HEK293 (cell line): ENCODE data around the gene UBQLN1.
"Not testable (repeated sequence)": the region's sequence is repeated elsewhere in the genome, so short reads cannot be mapped to it uniquely, and the experiment has no call there.

Experiments used
- CTCF ChIA-PET: fragments of 350-600 bp; formaldehyde crosslinking; extraction: SDS; loops from one replicate; lab custom pipeline; 2021; ENCODE audit warnings: antibody characterized with exemption; lab: Yijun Ruan, JAX
- POLR2A ChIA-PET: fragments of 300-600 bp; formaldehyde crosslinking; extraction: SDS; loops from one replicate; lab custom pipeline; 2020; ENCODE audit warnings: antibody characterized with exemption, inconsistent platforms; lab: Yijun Ruan, JAX
- H3K27ac ChIP-seq: fragments of 200-500 bp; sonication (Bioruptor generic); 2 replicates; pipeline ENCODE4 v1.5.1; 2014; ENCODE audit warnings: low read depth, low read length, control low read depth, inconsistent platforms; ENCODE audit errors: extremely low read depth
- H3K36me3 ChIP-seq, 2 experiments: fragments of 200-500 bp in 1 of 2; sonication (Bioruptor generic) in 1 of 2; 1 replicate in 1 of 2; 2 replicates in 1 of 2; pipeline ENCODE4 v1.5.1; 2014 to 2017; ENCODE audit warnings: inconsistent platforms in 2 of 2, low read length in 2 of 2; ENCODE audit not compliant: control insufficient read depth in 2 of 2, insufficient read depth in 1 of 2
- H3K4me1 ChIP-seq: fragments of 200-500 bp; sonication (Bioruptor generic); 2 replicates; pipeline ENCODE4 v1.5.1; 2014; ENCODE audit warnings: mild to moderate bottlenecking, low read length, inconsistent platforms; ENCODE audit not compliant: control insufficient read depth, insufficient read depth
- H3K4me3 ChIP-seq: 2 replicates; pipeline ENCODE4 v1.5.1; 2011; ENCODE audit warnings: low read depth, mild to moderate bottlenecking, control low read depth, low read length, moderate library complexity
- H3K9me3 ChIP-seq: fragments of 200-500 bp; sonication (Bioruptor generic); 2 replicates; pipeline ENCODE4 v1.5.1; 2014; ENCODE audit warnings: low read depth, low read length, inconsistent platforms; ENCODE audit not compliant: control insufficient read depth, insufficient read depth
- BCL11A ChIP-seq: fragments of 450-650 bp; formaldehyde crosslinking; IDR thresholded peaks from 2 replicates; pipeline ENCODE4 v1.5.1; 2016; ENCODE audit warnings: low read depth, missing biosample characterization, missing genetic modification characterization
- EGR2 ChIP-seq: fragments of 450-650 bp; formaldehyde crosslinking; IDR thresholded peaks from 2 replicates; pipeline ENCODE4 v1.5.1; 2016; ENCODE audit warnings: low read depth, missing biosample characterization, missing genetic modification characterization
- GLIS1 ChIP-seq: fragments of 450-650 bp; formaldehyde crosslinking; IDR thresholded peaks from 2 replicates; pipeline ENCODE4 v1.5.1; 2016; ENCODE audit warnings: missing biosample characterization, missing genetic modification characterization
- HOXC10 ChIP-seq: sonication (generic); formaldehyde crosslinking; IDR thresholded peaks from 2 replicates; pipeline ENCODE4 v1.8.1; 2023; ENCODE audit warnings: mild to moderate bottlenecking, missing genetic modification reagents
- KLF8 ChIP-seq: fragments of 450-650 bp; formaldehyde crosslinking; IDR thresholded peaks from 2 replicates; pipeline ENCODE4 v1.5.1; 2016; ENCODE audit warnings: missing biosample characterization, missing genetic modification characterization
- SETDB1 ChIP-seq: IDR thresholded peaks from one replicate; pipeline ENCODE4 v1.6.1; 2017; ENCODE audit warnings: mild to moderate bottlenecking, low read length, moderate library complexity, mixed read lengths; ENCODE audit not compliant: insufficient read length
- ZFP69B ChIP-seq: fragments of 450-650 bp; formaldehyde crosslinking; IDR thresholded peaks from 2 replicates; pipeline ENCODE4 v1.5.1; 2016; ENCODE audit warnings: missing biosample characterization, missing genetic modification characterization
- ZNF10 ChIP-seq: fragments of 450-650 bp; formaldehyde crosslinking; IDR thresholded peaks from 2 replicates; pipeline ENCODE4 v1.5.1; 2017; ENCODE audit warnings: missing biosample characterization, missing genetic modification characterization
- ZNF112 ChIP-seq: fragments of 450-650 bp; formaldehyde crosslinking; IDR thresholded peaks from 2 replicates; pipeline ENCODE4 v1.5.0; 2017; ENCODE audit warnings: missing biosample characterization, missing genetic modification characterization
- ZNF214 ChIP-seq: fragments of 450-650 bp; formaldehyde crosslinking; IDR thresholded peaks from 2 replicates; pipeline ENCODE4 v1.5.1; 2017; ENCODE audit warnings: missing biosample characterization, mild to moderate bottlenecking, missing genetic modification characterization, borderline replicate concordance
- ZNF341 ChIP-seq: fragments of 450-650 bp; formaldehyde crosslinking; IDR thresholded peaks from 2 replicates; pipeline ENCODE4; 2016; ENCODE audit warnings: low read depth, missing biosample characterization, missing genetic modification characterization
- ZNF354C ChIP-seq: fragments of 450-650 bp; formaldehyde crosslinking; IDR thresholded peaks from 2 replicates; pipeline ENCODE4 v1.5.1; 2016; ENCODE audit warnings: missing biosample characterization, missing genetic modification characterization, low read depth, borderline replicate concordance
- ZNF394 ChIP-seq: fragments of 450-650 bp; formaldehyde crosslinking; IDR thresholded peaks from 2 replicates; pipeline ENCODE4 v1.5.1; 2016; ENCODE audit warnings: missing biosample characterization, missing genetic modification characterization, mild to moderate bottlenecking, moderate library complexity, borderline replicate concordance
- ZNF426 ChIP-seq: fragments of 450-650 bp; formaldehyde crosslinking; IDR thresholded peaks from 2 replicates; pipeline ENCODE4 v1.5.1; 2017; ENCODE audit warnings: missing biosample characterization, missing genetic modification characterization, mild to moderate bottlenecking, inconsistent platforms, moderate library complexity
- ZNF449 ChIP-seq: fragments of 450-650 bp; formaldehyde crosslinking; IDR thresholded peaks from 2 replicates; pipeline ENCODE4 v1.5.1; 2017; ENCODE audit warnings: missing biosample characterization, mild to moderate bottlenecking, missing genetic modification characterization, moderate library complexity
- ZNF488 ChIP-seq: fragments of 450-650 bp; formaldehyde crosslinking; IDR thresholded peaks from 2 replicates; pipeline ENCODE4 v1.5.1; 2016; ENCODE audit warnings: missing biosample characterization, missing genetic modification characterization
- ZNF530 ChIP-seq: fragments of 450-650 bp; formaldehyde crosslinking; IDR thresholded peaks from 2 replicates; pipeline ENCODE4 v1.5.1; 2016; ENCODE audit warnings: low read depth, missing biosample characterization, missing genetic modification characterization
- ZNF558 ChIP-seq: fragments of 450-650 bp; formaldehyde crosslinking; IDR thresholded peaks from 2 replicates; pipeline ENCODE4 v1.5.1; 2016; ENCODE audit warnings: missing biosample characterization, missing genetic modification characterization
- ZNF629 ChIP-seq: fragments of 450-650 bp; formaldehyde crosslinking; IDR thresholded peaks from 2 replicates; pipeline ENCODE4 v1.5.1; 2017; ENCODE audit warnings: missing biosample characterization, missing genetic modification characterization
- ZNF692 ChIP-seq: fragments of 450-650 bp; formaldehyde crosslinking; IDR thresholded peaks from 2 replicates; pipeline ENCODE4 v1.5.1; 2016; ENCODE audit warnings: missing biosample characterization, missing genetic modification characterization
- ZNF791 ChIP-seq: fragments of 450-650 bp; formaldehyde crosslinking; IDR thresholded peaks from 2 replicates; pipeline ENCODE4 v1.5.1; 2016; ENCODE audit warnings: missing biosample characterization, missing genetic modification characterization
- ZSCAN23 ChIP-seq: fragments of 450-650 bp; formaldehyde crosslinking; IDR thresholded peaks from 2 replicates; pipeline ENCODE4 v1.5.1; 2016; ENCODE audit warnings: missing biosample characterization, missing genetic modification characterization
- TF ChIP-seq, protein P1 (sequence below): fragments of 450-650 bp; formaldehyde crosslinking; IDR thresholded peaks from 2 replicates; pipeline ENCODE4 v1.5.1; 2017; ENCODE audit warnings: missing biosample characterization, missing genetic modification characterization
- TF ChIP-seq, protein P2 (sequence below): fragments of 450-650 bp; formaldehyde crosslinking; IDR thresholded peaks from 2 replicates; pipeline ENCODE4 v1.5.1; 2016; ENCODE audit warnings: missing biosample characterization, missing genetic modification characterization

UBQLN1 gene

GRCh38 chr9:83706676-83707517 lies 861 bp downstream of the UBQLN1 start (continued):
- TF ChIP-seq, protein P1, sequence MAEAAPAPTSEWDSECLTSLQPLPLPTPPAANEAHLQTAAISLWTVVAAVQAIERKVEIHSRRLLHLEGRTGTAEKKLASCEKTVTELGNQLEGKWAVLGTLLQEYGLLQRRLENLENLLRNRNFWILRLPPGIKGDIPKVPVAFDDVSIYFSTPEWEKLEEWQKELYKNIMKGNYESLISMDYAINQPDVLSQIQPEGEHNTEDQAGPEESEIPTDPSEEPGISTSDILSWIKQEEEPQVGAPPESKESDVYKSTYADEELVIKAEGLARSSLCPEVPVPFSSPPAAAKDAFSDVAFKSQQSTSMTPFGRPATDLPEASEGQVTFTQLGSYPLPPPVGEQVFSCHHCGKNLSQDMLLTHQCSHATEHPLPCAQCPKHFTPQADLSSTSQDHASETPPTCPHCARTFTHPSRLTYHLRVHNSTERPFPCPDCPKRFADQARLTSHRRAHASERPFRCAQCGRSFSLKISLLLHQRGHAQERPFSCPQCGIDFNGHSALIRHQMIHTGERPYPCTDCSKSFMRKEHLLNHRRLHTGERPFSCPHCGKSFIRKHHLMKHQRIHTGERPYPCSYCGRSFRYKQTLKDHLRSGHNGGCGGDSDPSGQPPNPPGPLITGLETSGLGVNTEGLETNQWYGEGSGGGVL (tag by site-specific recombination) = peak; percentile 15; the same call in 1 of the 2 replicates
- TF ChIP-seq ZNF394 (no peak), EGR2 (peak; percentile 90), ZNF488 (tag by site-specific recombination) (no peak), ZFP69B (tag by site-specific recombination) (peak; percentile 87), ZNF449 (no peak), SETDB1 (no peak), BCL11A (tag by site-specific recombination) (no peak), KLF8 (no peak), GLIS1 (no peak), ZNF112 (no peak), ZNF530 (tag by site-specific recombination) (no peak), ZNF629 (tag by site-specific recombination) (no peak), ZNF354C (no peak), ZNF214 (tag by site-specific recombination) (no peak), HOXC10 (CRISPR knock-in tag) (no peak), ZNF341 (tag by site-specific recombination) (peak; percentile 70), ZNF558 (no peak), ZNF10 (tag by site-specific recombination) (no peak), ZNF426 (no peak), ZNF692 (tag by site-specific recombination) (peak; percentile 96), ZNF791 (tag by site-specific recombination) (no peak), ZSCAN23 (tag by site-specific recombination) (no peak)
- TF ChIP-seq, protein P2, sequence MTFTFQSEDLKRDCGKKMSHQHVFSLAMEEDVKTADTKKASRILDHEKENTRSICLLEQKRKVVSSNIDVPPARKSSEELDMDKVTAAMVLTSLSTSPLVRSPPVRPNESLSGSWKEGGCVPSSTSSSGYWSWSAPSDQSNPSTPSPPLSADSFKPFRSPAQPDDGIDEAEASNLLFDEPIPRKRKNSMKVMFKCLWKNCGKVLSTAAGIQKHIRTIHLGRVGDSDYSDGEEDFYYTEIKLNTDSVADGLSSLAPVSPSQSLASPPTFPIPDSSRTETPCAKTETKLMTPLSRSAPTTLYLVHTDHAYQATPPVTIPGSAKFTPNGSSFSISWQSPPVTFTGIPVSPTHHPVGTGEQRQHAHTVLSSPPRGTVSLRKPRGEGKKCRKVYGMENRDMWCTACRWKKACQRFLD (tag by site-specific recombination) = no peak

DNA sequence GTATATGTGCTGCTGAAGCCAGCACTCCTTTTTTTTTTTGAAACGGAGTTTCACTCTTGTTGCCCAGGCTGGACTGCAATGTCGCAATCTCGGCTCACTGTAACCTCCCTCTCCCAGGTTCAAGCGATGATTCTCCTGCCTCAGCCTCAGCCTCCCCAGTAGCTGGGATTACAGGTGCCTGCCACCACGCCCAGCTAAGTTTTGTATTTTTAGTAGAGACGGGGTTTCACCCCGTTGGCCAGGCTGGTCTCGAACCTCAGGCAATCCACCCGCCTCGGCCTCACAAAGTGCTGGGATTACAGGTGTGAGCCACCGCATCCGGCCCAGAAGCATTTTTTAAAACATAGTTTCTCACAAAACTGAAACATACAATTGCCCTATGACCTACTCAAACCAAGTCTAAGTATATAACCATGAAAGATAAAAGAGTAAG lies 2.5 kb downstream of the UBQLN1 start:
- POLR2A ChIA-PET, H3K4me1 ChIP-seq, H3K27ac ChIP-seq, H3K9me3 ChIP-seq, H3K4me3 ChIP-seq, H3K36me3 ChIP-seq: not testable (repeated sequence)
- CTCF ChIA-PET = interaction anchor here (0.6 to 0.7 kb wide), 4 partner anchors 10 to 1292 kb away, joined by 3 to 5 read pairs (median 4); no protein-coding TSS in a partner anchor
